Tibial artery (tissue), 4 donors: ENCODE results near the gene FAM171A1.

Experiments used
- DNase-seq, 2 donors: peaks; one replicate each; pipeline ENCODE4 v3.0.0-alpha.2; 2019
- H3K27ac ChIP-seq, 2 donors: fragments of 200-600 bp; sonication (generic) in 1 of 2; 1 replicate in 1 of 2; 2 replicates in 1 of 2; pipeline ENCODE4 v1.5.1; 2018 to 2019; ENCODE audit warnings: mild to moderate bottlenecking in 1 of 2
- H3K27me3 ChIP-seq, 2 donors: fragments of 200-600 bp; sonication (generic) in 1 of 2; one replicate each; pipeline versions ENCODE4 v1.5.1 to v1.6.0; 2016 to 2019
- H3K36me3 ChIP-seq, 3 donors: fragments of 200-600 bp; sonication (generic) in 2 of 3; one replicate each; pipeline ENCODE4 v1.5.1; 2016 to 2019; ENCODE audit warnings: mild to moderate bottlenecking in 2 of 3
- H3K4me1 ChIP-seq, 4 donors: fragments of 200-600 bp; sonication (generic) in 2 of 4; 1 replicate in 3 of 4; 2 replicates in 1 of 4; pipeline ENCODE4 v1.5.1; 2016 to 2019
- H3K4me3 ChIP-seq, 2 donors: fragments of 200-600 bp; sonication (generic) in 1 of 2; 1 replicate in 1 of 2; 2 replicates in 1 of 2; pipeline ENCODE4 v1.5.1; 2018 to 2019; ENCODE audit warnings: mild to moderate bottlenecking in 2 of 2
- H3K9me3 ChIP-seq, 3 donors: fragments of 200-600 bp; sonication (generic) in 1 of 3; one replicate each; pipeline ENCODE4 v1.5.1; 2016 to 2019
- intact Hi-C: fragments of 100-400 bp; cut with DNase I; formaldehyde crosslinking; loops from one replicate; pipeline ENCODE4 v1.15.0; 2023; ENCODE audit warnings: low total_unique reads
- TF ChIP-seq, protein P1 (sequence below), 2 experiments: fragments of 200-600 bp in 1 of 2; fragments of 450-650 bp in 1 of 2; IDR thresholded peaks; one replicate each; pipeline ENCODE4 v1.5.1; 2017 to 2019; ENCODE audit warnings: antibody characterized with exemption in 2 of 2, mild to moderate bottlenecking in 1 of 2, moderate library complexity in 1 of 2

The FAM171A1 gene

DNA sequence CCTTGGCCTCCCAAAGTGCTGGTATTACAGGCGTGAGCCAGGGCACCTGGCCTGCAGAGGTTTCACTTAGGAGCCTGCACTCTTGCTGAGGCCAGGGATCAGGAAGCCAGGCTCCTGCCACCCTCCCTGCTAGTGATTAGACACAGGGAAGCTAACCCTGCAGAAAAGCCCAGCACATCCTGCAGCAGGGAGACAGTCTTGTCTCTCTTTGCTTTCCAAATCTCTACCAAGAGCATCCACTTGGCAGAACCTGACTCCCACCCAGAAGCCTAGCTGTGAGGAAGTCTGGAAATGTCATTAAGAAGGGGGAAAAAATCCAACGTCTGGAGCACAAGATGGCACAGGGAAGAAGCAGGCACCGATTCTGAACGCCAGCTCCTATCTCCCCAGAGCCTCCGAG is 8.0 kb upstream of the FAM171A1 start:
- H3K4me1 ChIP-seq: no peaks in the 10 kb centered on the region
- H3K36me3 ChIP-seq: no peaks in the 10 kb centered on the region
- H3K27ac ChIP-seq: no peak overlapping the region
- DNase-seq: no peak
- TF ChIP-seq, protein P1, sequence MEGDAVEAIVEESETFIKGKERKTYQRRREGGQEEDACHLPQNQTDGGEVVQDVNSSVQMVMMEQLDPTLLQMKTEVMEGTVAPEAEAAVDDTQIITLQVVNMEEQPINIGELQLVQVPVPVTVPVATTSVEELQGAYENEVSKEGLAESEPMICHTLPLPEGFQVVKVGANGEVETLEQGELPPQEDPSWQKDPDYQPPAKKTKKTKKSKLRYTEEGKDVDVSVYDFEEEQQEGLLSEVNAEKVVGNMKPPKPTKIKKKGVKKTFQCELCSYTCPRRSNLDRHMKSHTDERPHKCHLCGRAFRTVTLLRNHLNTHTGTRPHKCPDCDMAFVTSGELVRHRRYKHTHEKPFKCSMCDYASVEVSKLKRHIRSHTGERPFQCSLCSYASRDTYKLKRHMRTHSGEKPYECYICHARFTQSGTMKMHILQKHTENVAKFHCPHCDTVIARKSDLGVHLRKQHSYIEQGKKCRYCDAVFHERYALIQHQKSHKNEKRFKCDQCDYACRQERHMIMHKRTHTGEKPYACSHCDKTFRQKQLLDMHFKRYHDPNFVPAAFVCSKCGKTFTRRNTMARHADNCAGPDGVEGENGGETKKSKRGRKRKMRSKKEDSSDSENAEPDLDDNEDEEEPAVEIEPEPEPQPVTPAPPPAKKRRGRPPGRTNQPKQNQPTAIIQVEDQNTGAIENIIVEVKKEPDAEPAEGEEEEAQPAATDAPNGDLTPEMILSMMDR (IDR thresholded peaks at IDR 0.05): no peak
- H3K4me3 ChIP-seq: no peak overlapping the region
- no peaks in the 10 kb centered on the region for H3K9me3 ChIP-seq
- peaks cover 0 to 8% of the 10 kb centered on the region in 2 donors for H3K27me3 ChIP-seq
- intact Hi-C loops: loop anchor here (10.0 kb wide), 1 partner anchor 164 kb away; no protein-coding TSS in a partner anchor

DNA sequence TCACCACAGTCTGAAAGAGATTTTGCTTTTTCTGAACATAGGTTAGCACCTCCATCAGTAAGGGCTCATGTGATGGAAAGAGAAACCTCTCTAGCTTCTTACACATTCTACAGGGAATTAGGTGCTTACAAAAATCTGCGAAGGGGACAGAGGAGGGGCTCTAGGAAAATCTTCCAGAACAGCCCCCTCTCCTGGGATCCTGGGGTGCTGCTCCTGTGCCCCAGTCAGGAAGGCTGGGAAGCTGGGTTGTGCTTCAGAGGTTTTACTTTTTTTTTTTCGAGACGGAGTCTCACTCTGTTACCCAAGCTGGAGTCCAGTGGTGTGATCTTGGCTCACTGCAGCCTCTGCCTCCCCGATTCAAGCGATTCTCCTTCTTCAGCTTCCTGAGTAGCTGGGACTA is 7.5 kb upstream of the FAM171A1 start:
- H3K36me3 ChIP-seq: no peaks in the 10 kb centered on the region
- DNase-seq: no peak
- H3K27ac ChIP-seq: no peak overlapping the region
- H3K4me3 ChIP-seq: no peak overlapping the region
- TF ChIP-seq, protein P1 (IDR thresholded peaks at IDR 0.05): no peak
- no peaks in the 10 kb centered on the region for H3K4me1 ChIP-seq
- no peaks in the 10 kb centered on the region for H3K9me3 ChIP-seq
- intact Hi-C loops: loop anchor here (10.0 kb wide), 1 partner anchor 164 kb away; no protein-coding TSS in a partner anchor
- peaks cover 0 to 8% of the 10 kb centered on the region in 2 donors for H3K27me3 ChIP-seq

DNA sequence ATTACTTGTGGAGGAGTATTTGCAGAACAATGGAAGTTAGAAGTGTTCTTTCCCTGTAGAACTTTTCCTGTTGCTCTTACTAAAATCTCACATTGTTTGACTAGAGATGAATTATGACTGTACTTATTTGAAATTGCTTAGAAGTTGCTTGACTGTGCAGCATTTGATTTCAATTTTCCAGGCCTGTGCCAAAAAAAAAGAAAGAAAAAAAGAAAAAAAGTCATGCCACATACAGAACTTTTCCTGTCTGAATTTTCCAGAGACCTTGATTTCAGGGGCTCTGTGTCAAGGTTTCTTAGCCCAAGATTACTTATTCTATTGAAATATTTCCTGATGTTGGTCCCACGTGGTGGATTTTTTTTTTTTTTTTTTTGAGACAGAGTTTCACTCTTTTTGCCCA is 3.5 kb upstream of the FAM171A1 start:
- Histone ChIP-seq H3K4me3 (no peak overlapping the region), H3K4me1 (peaks cover 0 to 13% (median 7%) of the 10 kb centered on the region in 4 donors), H3K36me3 (no peaks in the 10 kb centered on the region), H3K27ac (no peak overlapping the region), H3K9me3 (no peaks in the 10 kb centered on the region), H3K27me3 (peaks cover 0 to under 1% of the 10 kb centered on the region in 2 donors)
- no peak for DNase-seq
- intact Hi-C loops: loop anchor here (10.0 kb wide), 1 partner anchor 160 kb away; no protein-coding TSS in a partner anchor
- TF ChIP-seq, protein P1 (IDR thresholded peaks at IDR 0.05): no peak

DNA sequence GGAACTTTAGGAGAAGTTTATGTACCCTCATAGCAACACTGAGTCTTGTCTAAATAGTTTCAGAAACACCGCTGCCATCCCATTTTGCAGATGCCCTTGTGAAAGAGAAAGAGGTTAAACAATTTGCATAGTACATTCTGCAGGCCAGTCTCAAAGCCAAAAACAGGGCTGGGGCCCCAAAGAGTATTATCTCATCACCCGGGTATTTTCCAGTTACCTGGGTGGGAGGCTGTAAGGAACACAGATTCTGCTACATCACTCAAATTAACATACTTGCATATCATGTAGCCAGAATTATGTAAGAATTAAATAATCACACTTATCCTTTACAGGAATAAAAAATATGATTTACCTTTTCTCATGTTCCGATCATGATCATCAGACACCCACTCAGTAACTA is 3.1 kb upstream of the FAM171A1 start:
- Histone ChIP-seq H3K9me3 (no peaks in the 10 kb centered on the region), H3K27ac (no peak overlapping the region), H3K4me1 (peaks cover 0 to 16% (median 9%) of the 10 kb centered on the region in 4 donors), H3K36me3 (no peaks in the 10 kb centered on the region), H3K27me3 (no peaks in the 10 kb centered on the region), H3K4me3 (no peak overlapping the region)
- intact Hi-C loops: loop anchor here (10.0 kb wide), 1 partner anchor 159 kb away; no protein-coding TSS in a partner anchor
- DNase-seq: no peak
- TF ChIP-seq, protein P1 (IDR thresholded peaks at IDR 0.05): no peak

DNA sequence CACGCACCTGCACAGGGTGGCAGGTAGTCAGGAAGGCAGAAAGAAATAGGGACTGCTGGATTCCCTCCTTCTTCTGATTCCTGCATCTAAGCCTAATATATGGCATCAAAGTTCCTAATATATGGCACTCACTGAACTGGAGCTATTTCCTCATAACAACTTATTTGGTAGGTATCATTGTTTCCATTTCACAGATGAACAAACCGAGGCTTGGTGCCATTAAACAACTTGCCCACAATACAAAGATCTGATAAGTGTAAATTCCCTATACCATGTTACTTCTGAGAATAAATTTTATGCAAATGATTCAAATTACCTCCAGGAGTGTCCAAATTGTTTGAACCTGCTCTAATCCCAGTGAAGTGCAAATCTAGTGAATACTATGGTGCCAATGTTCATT is 2.1 kb upstream of the FAM171A1 start:
- TF ChIP-seq, protein P1 (IDR thresholded peaks at IDR 0.05): no peak
- H3K36me3 ChIP-seq: no peaks in the 10 kb centered on the region
- H3K27ac ChIP-seq: no peak overlapping the region
- no peaks in the 10 kb centered on the region for H3K9me3 ChIP-seq
- peaks cover 0 to 17% (median 9%) of the 10 kb centered on the region in 4 donors for H3K4me1 ChIP-seq
- no peak for DNase-seq
- H3K27me3 ChIP-seq: no peaks in the 10 kb centered on the region
- no peak overlapping the region for H3K4me3 ChIP-seq
- intact Hi-C loops: loop anchor here (10.0 kb wide), 1 partner anchor 158 kb away; no protein-coding TSS in a partner anchor
